ENCODE data around the gene CLCN4.

CLCN4 gene

DNA sequence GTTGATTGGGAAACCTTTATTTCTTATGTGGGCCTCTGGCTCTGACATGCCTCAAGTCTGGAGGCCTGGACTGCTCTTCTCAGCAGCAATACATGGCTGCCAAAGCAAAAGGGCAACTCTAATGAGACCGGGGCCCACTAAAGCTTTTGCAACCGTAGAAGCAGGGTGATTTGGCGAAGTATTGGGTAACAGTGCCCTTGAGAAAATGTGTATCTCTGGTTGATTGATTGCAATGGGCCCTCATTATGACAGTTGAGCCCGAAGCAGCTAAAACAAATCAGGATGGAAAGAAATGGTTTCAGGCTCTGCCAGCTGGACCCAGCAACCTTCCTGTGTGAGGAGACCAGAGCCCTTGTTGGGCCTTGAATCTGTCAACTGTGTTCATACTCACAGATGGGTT lies 73.4 kb downstream of the CLCN4 start:
- Histone ChIP-seq H3K27me3 (ENCODE audit: control insufficient read depth in 1 of 2, insufficient read depth in 2 of 2, low read length in 2 of 2) (no peaks in the 10 kb centered on the region), H3K36me3 (ENCODE audit: insufficient read depth, low read length) (no peaks in the 10 kb centered on the region), H3K9me3 (ENCODE audit: low read length) (no peaks in the 10 kb centered on the region), H3K4me1 (ENCODE audit: insufficient read depth, low read length) (no peaks in the 10 kb centered on the region), H3K27ac (ENCODE audit: low read depth, low read length) (no peak overlapping the region), H3K9ac (ENCODE audit: low read length) (no peak overlapping the region), H3K4me3 (ENCODE audit: low read depth in 1 of 2, low read length in 2 of 2) (no peak overlapping the region)

DNA sequence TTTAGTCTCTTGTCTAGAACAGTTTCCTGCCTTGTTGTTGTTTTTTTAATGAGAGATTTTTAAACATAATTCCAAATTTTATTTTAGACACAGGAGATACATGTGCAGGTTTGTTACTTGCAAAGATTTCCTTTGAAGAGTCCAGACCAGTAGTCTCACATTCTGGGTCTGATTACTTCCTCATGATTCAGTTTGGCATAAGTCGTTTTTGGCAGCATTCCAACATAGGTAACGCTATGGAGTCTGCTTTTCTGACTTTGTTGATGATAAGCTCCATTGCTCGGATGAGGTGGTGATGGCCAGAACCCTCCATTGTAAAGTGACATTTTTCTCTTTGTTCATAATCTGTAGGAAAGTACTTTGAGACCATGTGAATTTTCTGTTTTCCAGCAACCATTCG lies 74.7 kb downstream of the CLCN4 start:
- no peaks in the 10 kb centered on the region for H3K27me3 ChIP-seq (ENCODE audit: control insufficient read depth in 1 of 2, insufficient read depth in 2 of 2, low read length in 2 of 2)
- H3K4me3 ChIP-seq (ENCODE audit: low read depth in 1 of 2, low read length in 2 of 2): no peak overlapping the region
- no peak overlapping the region for H3K9ac ChIP-seq (ENCODE audit: low read length)
- no peaks in the 10 kb centered on the region for H3K36me3 ChIP-seq (ENCODE audit: insufficient read depth, low read length)
- H3K9me3 ChIP-seq (ENCODE audit: low read length): no peaks in the 10 kb centered on the region
- no peak overlapping the region for H3K27ac ChIP-seq (ENCODE audit: low read depth, low read length)
- H3K4me1 ChIP-seq (ENCODE audit: insufficient read depth, low read length): peaks cover 5% of the 10 kb centered on the region

DNA sequence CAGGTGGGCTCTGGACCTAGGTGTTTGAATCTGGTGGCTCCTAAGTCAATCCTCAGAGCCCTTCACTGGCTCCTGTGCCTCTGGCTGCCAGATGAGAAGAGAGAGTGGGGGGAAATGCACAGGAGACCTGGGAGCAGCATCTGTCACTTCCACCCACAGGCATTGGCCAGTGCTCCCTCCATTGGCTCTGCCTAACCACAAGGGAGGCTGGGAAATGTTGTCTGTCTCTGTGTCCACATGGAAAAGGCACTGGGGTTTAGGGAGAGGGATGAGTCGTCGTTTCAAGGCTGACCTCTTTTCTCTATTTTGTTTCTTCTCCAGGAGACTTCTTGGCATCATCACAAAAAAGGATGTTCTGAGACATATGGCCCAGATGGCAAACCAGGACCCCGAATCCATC lies 76.4 kb downstream of the CLCN4 start:
- Histone ChIP-seq H3K9me3 (ENCODE audit: low read length) (no peaks in the 10 kb centered on the region), H3K36me3 (ENCODE audit: insufficient read depth, low read length) (no peaks in the 10 kb centered on the region), H3K9ac (ENCODE audit: low read length) (no peak overlapping the region), H3K4me1 (ENCODE audit: insufficient read depth, low read length) (peaks cover 10% of the 10 kb centered on the region), H3K27ac (ENCODE audit: low read depth, low read length) (no peak overlapping the region), H3K4me3 (ENCODE audit: low read depth in 1 of 2, low read length in 2 of 2) (no peak overlapping the region), H3K27me3 (ENCODE audit: control insufficient read depth in 1 of 2, insufficient read depth in 2 of 2, low read length in 2 of 2) (no peaks in the 10 kb centered on the region)

DNA sequence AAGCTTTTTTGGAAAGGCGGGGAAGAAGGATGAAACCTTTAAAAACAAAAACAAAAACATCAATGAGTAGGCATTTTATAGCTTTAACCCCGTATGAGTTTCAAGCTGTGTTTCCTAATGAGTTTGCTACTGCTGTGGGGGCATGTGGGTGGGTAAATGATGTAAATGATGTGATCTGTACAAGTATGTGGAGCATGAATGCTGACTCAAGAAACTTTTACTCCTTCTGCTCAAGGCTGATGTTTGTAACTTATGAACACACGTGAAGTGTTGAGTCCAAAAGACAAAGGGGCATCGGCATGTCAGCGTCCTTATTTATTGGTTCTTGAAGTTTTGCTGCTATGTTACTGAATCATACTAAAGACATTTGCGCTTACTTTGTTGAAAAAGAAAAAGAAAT lies 76.9 kb downstream of the CLCN4 start:
- H3K9me3 ChIP-seq (ENCODE audit: low read length): no peaks in the 10 kb centered on the region
- H3K4me1 ChIP-seq (ENCODE audit: insufficient read depth, low read length): peaks cover 10% of the 10 kb centered on the region
- no peak overlapping the region for H3K4me3 ChIP-seq (ENCODE audit: low read depth in 1 of 2, low read length in 2 of 2)
- no peak overlapping the region for H3K9ac ChIP-seq (ENCODE audit: low read length)
- no peaks in the 10 kb centered on the region for H3K36me3 ChIP-seq (ENCODE audit: insufficient read depth, low read length)
- H3K27ac ChIP-seq (ENCODE audit: low read depth, low read length): no peak overlapping the region
- H3K27me3 ChIP-seq (ENCODE audit: control insufficient read depth in 1 of 2, insufficient read depth in 2 of 2, low read length in 2 of 2): no peaks in the 10 kb centered on the region

DNA sequence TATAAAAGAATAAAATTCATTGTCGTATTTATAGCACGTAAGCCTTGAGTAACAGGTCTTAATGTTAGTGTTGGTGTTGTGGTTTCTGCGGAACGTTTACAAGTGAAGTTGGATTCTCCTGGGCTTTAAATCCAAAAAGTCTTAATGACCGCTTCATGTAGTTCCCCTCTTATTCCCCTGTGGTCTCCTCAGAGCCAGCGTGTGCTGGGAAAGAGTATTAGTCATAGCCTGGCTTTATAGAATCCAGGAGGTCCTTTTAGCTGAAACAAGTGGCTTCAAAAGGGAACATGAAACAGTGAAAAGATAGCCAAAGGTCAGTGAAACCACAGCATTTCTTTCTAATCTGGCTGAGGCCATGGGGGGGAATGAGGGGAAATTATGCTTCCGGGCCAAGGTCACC lies 79.1 kb downstream of the CLCN4 start:
- no peaks in the 10 kb centered on the region for H3K27me3 ChIP-seq (ENCODE audit: control insufficient read depth in 1 of 2, insufficient read depth in 2 of 2, low read length in 2 of 2)
- no peak overlapping the region for H3K27ac ChIP-seq (ENCODE audit: low read depth, low read length)
- no peaks in the 10 kb centered on the region for H3K9me3 ChIP-seq (ENCODE audit: low read length)
- H3K9ac ChIP-seq (ENCODE audit: low read length): no peak overlapping the region
- peaks cover 16% of the 10 kb centered on the region for H3K4me1 ChIP-seq (ENCODE audit: insufficient read depth, low read length)
- H3K36me3 ChIP-seq (ENCODE audit: insufficient read depth, low read length): no peaks in the 10 kb centered on the region
- H3K4me3 ChIP-seq (ENCODE audit: low read depth in 1 of 2, low read length in 2 of 2): no peak overlapping the region

DNA sequence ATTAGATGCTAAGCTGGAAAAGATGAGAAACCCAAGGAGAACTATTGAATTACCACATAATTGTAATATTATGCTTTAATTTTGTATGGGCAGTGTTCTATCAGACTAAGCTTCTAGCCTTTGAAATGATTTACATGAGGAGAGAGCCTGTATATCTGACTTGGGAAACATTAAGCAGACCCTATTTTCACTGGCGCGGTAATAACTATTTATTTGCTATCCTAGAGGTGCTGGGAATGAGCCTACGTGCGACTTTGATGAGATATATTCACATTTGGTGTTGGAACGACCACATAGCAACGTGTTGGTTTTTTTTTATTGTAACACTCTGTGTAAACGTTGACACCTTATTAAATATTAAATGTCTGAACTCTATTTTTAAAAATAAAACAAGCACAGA lies 80.5 kb downstream of the CLCN4 start:
- H3K9me3 ChIP-seq (ENCODE audit: low read length): no peaks in the 10 kb centered on the region
- peak overlapping the region; percentile 3 for H3K27ac ChIP-seq (ENCODE audit: low read depth, low read length)
- peaks cover 23% of the 10 kb centered on the region for H3K4me1 ChIP-seq (ENCODE audit: insufficient read depth, low read length)
- H3K27me3 ChIP-seq (ENCODE audit: control insufficient read depth in 1 of 2, insufficient read depth in 2 of 2, low read length in 2 of 2): no peaks in the 10 kb centered on the region
- H3K9ac ChIP-seq (ENCODE audit: low read length): no peak overlapping the region
- no peak overlapping the region for H3K4me3 ChIP-seq (ENCODE audit: low read depth in 1 of 2, low read length in 2 of 2)
- H3K36me3 ChIP-seq (ENCODE audit: insufficient read depth, low read length): no peaks in the 10 kb centered on the region

DNA sequence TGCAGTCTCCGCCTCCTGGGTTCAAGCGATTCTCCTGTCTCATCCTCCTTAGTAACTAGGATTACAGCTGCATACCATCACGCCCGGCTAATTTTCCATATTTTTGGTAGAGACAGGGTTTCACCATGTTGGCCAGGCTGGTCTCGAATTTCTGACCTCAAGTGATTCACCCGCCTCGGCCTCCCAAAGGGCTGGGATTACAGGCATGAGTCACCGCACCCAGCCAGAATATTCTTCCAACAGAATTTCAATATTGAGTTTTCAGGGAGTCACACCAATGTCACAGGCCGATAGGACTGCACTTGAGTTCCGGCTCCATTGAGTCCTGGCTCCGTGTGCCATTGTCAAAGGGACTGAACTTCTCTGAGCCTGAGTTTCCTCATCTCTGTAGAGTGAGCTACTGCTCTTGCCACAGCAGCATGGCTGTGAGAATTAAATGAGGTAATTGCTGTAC lies 82.9 kb downstream of the CLCN4 start:
- Histone ChIP-seq H3K4me1 (ENCODE audit: insufficient read depth, low read length) (peaks cover 23% of the 10 kb centered on the region), H3K9me3 (ENCODE audit: low read length) (no peaks in the 10 kb centered on the region), H3K36me3 (ENCODE audit: insufficient read depth, low read length) (no peaks in the 10 kb centered on the region), H3K4me3 (ENCODE audit: low read depth in 1 of 2, low read length in 2 of 2) (no peak overlapping the region), H3K27me3 (ENCODE audit: control insufficient read depth in 1 of 2, insufficient read depth in 2 of 2, low read length in 2 of 2) (no peaks in the 10 kb centered on the region), H3K27ac (ENCODE audit: low read depth, low read length) (no peak overlapping the region), H3K9ac (ENCODE audit: low read length) (no peak overlapping the region)

DNA sequence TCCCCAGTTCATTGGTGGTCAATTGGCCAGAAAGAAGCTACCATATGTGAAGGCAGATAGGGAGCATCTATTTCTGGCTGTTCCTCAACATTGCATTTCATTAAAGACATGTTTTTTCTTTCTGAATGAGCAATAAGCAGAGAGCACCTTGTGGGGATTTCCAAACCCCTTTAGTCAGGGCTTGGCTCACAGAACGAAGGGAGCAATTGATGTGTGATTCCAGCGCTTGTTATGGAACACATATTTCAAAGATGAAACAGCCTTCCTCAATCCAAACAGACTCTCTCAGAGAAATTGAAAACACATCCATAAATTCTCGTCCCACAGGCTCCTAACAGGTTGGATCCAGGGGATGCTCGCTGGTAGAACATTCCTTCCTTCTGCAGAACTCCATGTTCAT lies 84.1 kb downstream of the CLCN4 start:
- no peak overlapping the region for H3K9ac ChIP-seq (ENCODE audit: low read length)
- H3K36me3 ChIP-seq (ENCODE audit: insufficient read depth, low read length): no peaks in the 10 kb centered on the region
- H3K27me3 ChIP-seq (ENCODE audit: control insufficient read depth in 1 of 2, insufficient read depth in 2 of 2, low read length in 2 of 2): no peaks in the 10 kb centered on the region
- no peaks in the 10 kb centered on the region for H3K9me3 ChIP-seq (ENCODE audit: low read length)
- peak overlapping the region; percentile 55 for H3K27ac ChIP-seq (ENCODE audit: low read depth, low read length)
- H3K4me3 ChIP-seq (ENCODE audit: low read depth in 1 of 2, low read length in 2 of 2): no peak overlapping the region
- H3K4me1 ChIP-seq (ENCODE audit: insufficient read depth, low read length): peaks cover 23% of the 10 kb centered on the region

DNA sequence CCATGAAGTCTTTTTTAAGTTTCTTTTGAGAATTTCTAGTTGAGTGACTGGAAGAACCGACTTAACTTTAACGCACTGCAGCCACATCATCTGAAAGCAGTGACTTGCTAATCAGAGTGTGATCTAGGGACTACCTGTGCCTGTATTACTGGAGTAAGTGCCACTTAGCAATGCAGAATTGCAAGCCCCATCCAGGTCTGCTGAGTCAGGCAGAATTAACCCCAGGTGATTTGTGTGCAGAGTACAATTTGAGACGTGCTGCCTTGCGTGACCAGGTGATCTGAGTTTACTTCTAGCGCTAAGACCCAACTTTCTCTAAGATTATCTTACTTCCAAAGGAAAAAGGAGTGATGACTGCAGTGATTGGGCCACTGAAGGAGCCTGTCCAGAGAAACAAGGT lies 85.3 kb downstream of the CLCN4 start:
- no peaks in the 10 kb centered on the region for H3K27me3 ChIP-seq (ENCODE audit: control insufficient read depth in 1 of 2, insufficient read depth in 2 of 2, low read length in 2 of 2)
- H3K4me3 ChIP-seq (ENCODE audit: low read depth in 1 of 2, low read length in 2 of 2): no peak overlapping the region
- H3K9me3 ChIP-seq (ENCODE audit: low read length): no peaks in the 10 kb centered on the region
- H3K4me1 ChIP-seq (ENCODE audit: insufficient read depth, low read length): peaks cover 14% of the 10 kb centered on the region
- peak overlapping the region; percentile 6 for H3K27ac ChIP-seq (ENCODE audit: low read depth, low read length)
- no peak overlapping the region for H3K9ac ChIP-seq (ENCODE audit: low read length)
- no peaks in the 10 kb centered on the region for H3K36me3 ChIP-seq (ENCODE audit: insufficient read depth, low read length)

DNA sequence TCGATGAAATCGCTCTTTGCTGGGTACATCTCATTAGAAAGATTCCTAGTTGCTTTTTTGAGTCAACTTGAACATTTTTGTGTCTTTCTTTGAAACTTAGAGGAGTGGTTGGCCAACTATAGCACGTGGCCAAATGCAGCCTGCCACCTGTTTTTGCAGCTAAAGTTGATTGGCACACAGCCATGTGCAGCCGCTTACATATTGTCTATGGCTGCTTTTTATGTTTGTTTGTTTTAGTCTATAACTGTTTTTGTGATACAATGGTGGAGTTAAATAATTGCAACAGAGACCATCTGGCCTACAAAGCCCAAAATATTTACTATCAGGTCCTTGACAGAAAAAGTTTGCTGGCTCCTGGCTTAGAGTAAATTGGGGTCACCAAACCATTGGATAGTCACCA lies 86.3 kb downstream of the CLCN4 start:
- H3K36me3 ChIP-seq (ENCODE audit: insufficient read depth, low read length): no peaks in the 10 kb centered on the region
- H3K27me3 ChIP-seq (ENCODE audit: control insufficient read depth in 1 of 2, insufficient read depth in 2 of 2, low read length in 2 of 2): no peaks in the 10 kb centered on the region
- H3K4me1 ChIP-seq (ENCODE audit: insufficient read depth, low read length): peaks cover 14% of the 10 kb centered on the region
- H3K9ac ChIP-seq (ENCODE audit: low read length): no peak overlapping the region
- H3K4me3 ChIP-seq (ENCODE audit: low read depth in 1 of 2, low read length in 2 of 2): no peak overlapping the region
- no peak overlapping the region for H3K27ac ChIP-seq (ENCODE audit: low read depth, low read length)
- H3K9me3 ChIP-seq (ENCODE audit: low read length): no peaks in the 10 kb centered on the region

DNA sequence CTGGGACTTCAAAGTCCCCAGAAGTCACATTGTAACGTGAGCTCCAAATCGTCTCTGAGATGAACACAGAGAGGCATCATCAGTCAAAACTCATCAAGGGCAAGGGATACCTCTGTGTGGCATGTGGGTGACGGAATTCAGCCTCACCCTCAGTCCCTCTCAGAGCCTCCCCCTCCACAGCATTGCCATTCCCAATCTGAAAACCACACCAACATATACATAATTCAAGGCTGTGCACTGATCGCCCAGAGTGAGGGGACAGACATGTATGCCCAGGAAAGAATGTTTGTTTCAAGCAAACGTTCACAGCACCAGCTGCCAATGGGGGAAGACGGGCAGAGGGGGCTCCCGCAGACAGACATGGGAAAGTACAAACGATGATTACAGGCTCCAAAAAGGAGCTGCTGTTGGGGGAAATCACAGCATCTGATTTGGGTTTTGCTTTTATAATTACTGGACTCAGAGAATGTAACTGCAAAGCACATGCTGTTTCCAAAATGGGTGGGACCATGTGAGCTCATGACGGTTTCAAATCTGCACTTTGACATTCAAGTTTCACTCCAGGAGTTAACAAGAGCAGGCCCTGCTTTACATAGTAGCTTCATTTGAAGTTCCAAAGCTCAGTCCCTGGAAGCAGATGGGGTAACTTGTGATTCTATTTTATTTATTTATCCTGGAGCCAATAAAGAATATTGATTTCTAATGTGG lies 88.3 kb downstream of the CLCN4 start:
- H3K4me3 ChIP-seq (ENCODE audit: low read depth in 1 of 2, low read length in 2 of 2): no peak overlapping the region
- H3K9me3 ChIP-seq (ENCODE audit: low read length): no peaks in the 10 kb centered on the region
- no peak overlapping the region for H3K9ac ChIP-seq (ENCODE audit: low read length)
- no peaks in the 10 kb centered on the region for H3K27me3 ChIP-seq (ENCODE audit: control insufficient read depth in 1 of 2, insufficient read depth in 2 of 2, low read length in 2 of 2)
- H3K27ac ChIP-seq (ENCODE audit: low read depth, low read length): no peak overlapping the region
- H3K4me1 ChIP-seq (ENCODE audit: insufficient read depth, low read length): peaks cover 10% of the 10 kb centered on the region
- no peaks in the 10 kb centered on the region for H3K36me3 ChIP-seq (ENCODE audit: insufficient read depth, low read length)

DNA sequence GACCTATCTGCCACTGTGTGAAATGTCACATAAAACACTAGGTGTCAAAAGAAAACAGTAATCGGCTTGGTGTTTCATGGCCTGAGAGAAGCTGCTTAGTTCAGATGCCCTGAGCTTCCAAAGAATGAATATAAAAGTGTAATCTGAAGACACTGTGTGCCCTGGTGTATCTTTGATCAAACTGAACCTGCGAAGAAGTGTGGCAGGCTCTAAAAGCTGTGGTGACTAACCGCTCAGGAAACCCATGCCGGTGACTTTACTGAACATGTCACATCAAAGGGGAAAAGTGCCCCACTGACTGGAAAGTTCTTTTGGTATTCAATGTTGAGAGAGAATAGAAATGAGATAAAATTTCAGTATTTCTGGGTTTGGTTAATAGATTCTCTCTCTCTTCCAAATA lies 89.1 kb downstream of the CLCN4 start:
- Histone ChIP-seq H3K27ac (ENCODE audit: low read depth, low read length) (no peak overlapping the region), H3K36me3 (ENCODE audit: insufficient read depth, low read length) (no peaks in the 10 kb centered on the region), H3K4me1 (ENCODE audit: insufficient read depth, low read length) (peaks cover 8% of the 10 kb centered on the region), H3K4me3 (ENCODE audit: low read depth in 1 of 2, low read length in 2 of 2) (no peak overlapping the region), H3K27me3 (ENCODE audit: control insufficient read depth in 1 of 2, insufficient read depth in 2 of 2, low read length in 2 of 2) (no peaks in the 10 kb centered on the region), H3K9me3 (ENCODE audit: low read length) (no peaks in the 10 kb centered on the region), H3K9ac (ENCODE audit: low read length) (no peak overlapping the region)

All from muscle layer of colon (tissue), 2 donors.